H9 (cell line): Measurements from ENCODE around the gene OPHN1. TPM values are rescaled to one million over a fixed set of nuclear protein-coding genes. Genes with fewer than 3 reads are reported as not detected.

Experiments
- DNase-seq: peaks from one replicate; pipeline ENCODE4 v3.0.0-alpha.2; 2017
- H2AFZ ChIP-seq: one replicate; pipeline ENCODE4 v1.6.1; 2013; ENCODE audit warnings: mild to moderate bottlenecking, low read length, control low read depth, moderate library complexity
- H2AK5ac ChIP-seq: 2 replicates; pipeline ENCODE4 v1.6.1; 2013; ENCODE audit warnings: low read length, control low read depth, mixed read lengths; ENCODE audit not compliant: insufficient read length
- H2BK120ac ChIP-seq: one replicate; pipeline ENCODE4 v1.6.1; 2013; ENCODE audit warnings: low read depth, mild to moderate bottlenecking, low read length, control low read depth, inconsistent platforms; ENCODE audit not compliant: poor library complexity, severe bottlenecking
- H2BK12ac ChIP-seq: 2 replicates; pipeline ENCODE4 v1.6.1; 2013; ENCODE audit warnings: low read length, control low read depth, mixed read lengths, low read depth; ENCODE audit not compliant: insufficient read length
- H2BK15ac ChIP-seq: 2 replicates; pipeline ENCODE4 v1.6.1; 2013; ENCODE audit warnings: low read depth, low read length, control low read depth
- H2BK20ac ChIP-seq: one replicate; pipeline ENCODE4 v1.6.1; 2013; ENCODE audit warnings: low read depth, mild to moderate bottlenecking, low read length, control low read depth, inconsistent platforms; ENCODE audit not compliant: poor library complexity, severe bottlenecking
- H2BK5ac ChIP-seq: 2 replicates; pipeline ENCODE4 v1.6.1; 2013; ENCODE audit warnings: low read length, control low read depth, mixed read lengths; ENCODE audit not compliant: insufficient read length
- H3K14ac ChIP-seq: 2 replicates; pipeline ENCODE4 v1.6.1; 2013; ENCODE audit warnings: low read length, control low read depth; ENCODE audit not compliant: insufficient read depth
- H3K18ac ChIP-seq: 2 replicates; pipeline ENCODE4 v1.6.1; 2013; ENCODE audit warnings: low read depth, mild to moderate bottlenecking, mixed read lengths, low read length, control low read depth; ENCODE audit not compliant: insufficient read length
- H3K23ac ChIP-seq: 2 replicates; pipeline ENCODE4 v1.6.1; 2013; ENCODE audit warnings: low read length, control low read depth, mixed read lengths, low read depth; ENCODE audit not compliant: insufficient read length
- H3K23me2 ChIP-seq: 2 replicates; pipeline ENCODE4 v1.6.1; 2013; ENCODE audit warnings: low read depth, mild to moderate bottlenecking, mixed read lengths, low read length, control low read depth; ENCODE audit not compliant: insufficient read length, poor library complexity, severe bottlenecking
- H3K27ac ChIP-seq: 2 replicates; pipeline ENCODE4 v1.5.1; 2013; ENCODE audit warnings: low read length, control low read depth, mixed read lengths, low read depth; ENCODE audit not compliant: insufficient read length
- H3K27me3 ChIP-seq: 2 replicates; pipeline ENCODE4 v1.6.1; 2013; ENCODE audit warnings: low read length, control low read depth, inconsistent platforms; ENCODE audit not compliant: insufficient read depth
- H3K4ac ChIP-seq: 2 replicates; pipeline ENCODE4 v1.6.1; 2013; ENCODE audit warnings: low read depth, mild to moderate bottlenecking, control low read depth, inconsistent platforms, low read length, moderate library complexity
- H3K4me1 ChIP-seq: 2 replicates; pipeline ENCODE4 v1.6.1; 2013; ENCODE audit warnings: low read length, control low read depth, inconsistent platforms; ENCODE audit not compliant: insufficient read depth
- H3K4me2 ChIP-seq: 2 replicates; pipeline ENCODE4 v1.6.1; 2013; ENCODE audit warnings: low read length, control low read depth, mixed read lengths; ENCODE audit not compliant: insufficient read length, insufficient read depth
- H3K56ac ChIP-seq: 2 replicates; pipeline ENCODE4 v1.6.1; 2013; ENCODE audit warnings: low read depth, mild to moderate bottlenecking, mixed read lengths, low read length, control low read depth; ENCODE audit not compliant: insufficient read length
- H3K79me1 ChIP-seq: 2 replicates; pipeline ENCODE4 v1.6.1; 2013; ENCODE audit warnings: low read depth, mild to moderate bottlenecking, moderate library complexity, low read length, control low read depth, inconsistent platforms; ENCODE audit not compliant: insufficient read depth, poor library complexity, severe bottlenecking
- H3K79me2 ChIP-seq: 2 replicates; pipeline ENCODE4 v1.6.1; 2013; ENCODE audit warnings: low read length, control low read depth, inconsistent platforms; ENCODE audit not compliant: insufficient read depth
- H3K9ac ChIP-seq: 2 replicates; pipeline ENCODE4 v1.6.1; 2013; ENCODE audit warnings: low read length, control low read depth, mixed read lengths; ENCODE audit not compliant: insufficient read length; ENCODE audit errors: extremely low read depth
- H3K9me3 ChIP-seq: one replicate; pipeline ENCODE4 v1.6.1; 2013; ENCODE audit warnings: low read depth, low read length, inconsistent platforms; ENCODE audit not compliant: control insufficient read depth
- H3T11ph ChIP-seq: one replicate; pipeline ENCODE4 v1.6.1; 2013; ENCODE audit warnings: mild to moderate bottlenecking, low read length, control low read depth, inconsistent platforms
- H4K20me1 ChIP-seq: one replicate; pipeline ENCODE4 v1.6.1; 2013; ENCODE audit not compliant: control insufficient read depth, insufficient read length, insufficient read depth
- H4K5ac ChIP-seq: 2 replicates; pipeline ENCODE4 v1.6.1; 2013; ENCODE audit warnings: low read depth, mild to moderate bottlenecking, mixed read lengths, low read length, control low read depth; ENCODE audit not compliant: insufficient read length
- H4K8ac ChIP-seq: replicated peaks from 2 replicates; pipeline ENCODE4 v1.6.1; 2013; ENCODE audit warnings: low read length, control low read depth, mixed read lengths, low read depth; ENCODE audit not compliant: insufficient read length
- H4K91ac ChIP-seq: 2 replicates; pipeline ENCODE4 v1.6.1; 2013; ENCODE audit warnings: low read depth, mild to moderate bottlenecking, moderate library complexity, mixed read lengths, low read length, control low read depth; ENCODE audit not compliant: insufficient read length
- H3K27ac Mint-ChIP-seq, 3 experiments: 2 replicates in 2 of 3; 3 replicates in 1 of 3; pipeline ENCODE4 v1.8.0; 2020 to 2021; ENCODE audit warnings: mixed read lengths in 3 of 3, mild to moderate bottlenecking in 1 of 3, moderate library complexity in 1 of 3
- H3K27me3 Mint-ChIP-seq: 2 replicates; pipeline ENCODE4 v1.8.0; 2021; ENCODE audit warnings: low read depth, mild to moderate bottlenecking, moderate library complexity, mixed read lengths
- H3K36me3 Mint-ChIP-seq, 3 experiments: 2 replicates in 2 of 3; 3 replicates in 1 of 3; pipeline ENCODE4 v1.8.0; 2020 to 2021; ENCODE audit warnings: low read depth in 3 of 3, mixed read lengths in 3 of 3; ENCODE audit not compliant: insufficient read depth in 1 of 3
- H3K4me1 Mint-ChIP-seq, 2 experiments: 2 replicates each; pipeline ENCODE4 v1.8.0; 2020; ENCODE audit warnings: mixed read lengths in 2 of 2
- H3K4me3 Mint-ChIP-seq, 2 experiments: 2 replicates in 1 of 2; 3 replicates in 1 of 2; pipeline ENCODE4 v1.8.0; 2020 to 2021; ENCODE audit warnings: mild to moderate bottlenecking in 2 of 2, mixed read lengths in 2 of 2, moderate library complexity in 1 of 2
- H3K9me3 Mint-ChIP-seq, 2 experiments: 2 replicates in 1 of 2; 3 replicates in 1 of 2; pipeline ENCODE4 v1.8.0; 2020; ENCODE audit warnings: mild to moderate bottlenecking in 2 of 2, mixed read lengths in 2 of 2, moderate library complexity in 1 of 2
- WGBS: extraction: QIAGEN DNeasy Blood & Tissue Kit; methylation state at CpG from one replicate; pipeline ENCODE4 v1.1.7; 2013; ENCODE audit warnings: missing lambda C conversion rate, low lambda C conversion rate, mixed read lengths; ENCODE audit not compliant: insufficient read length; ENCODE audit errors: extremely low coverage; 5-methylcytosine and 5-hydroxymethylcytosine counted together
- total RNA-seq: library from RNA; stranded (reverse); gene quantifications from 2 replicates; pipeline ENCODE4 v1.2.1, GENCODE V29; 2021
- TF ChIP-seq, protein P1 (sequence below): fragments of 200-600 bp; sonication (generic); conservative IDR thresholded peaks from 3 replicates; pipeline ENCODE4 v1.8.0; 2021; ENCODE audit warnings: antibody characterized with exemption, mild to moderate bottlenecking

Gene OPHN1
- total RNA-seq, 1 experiment from 2014 or later: 1.5 TPM

DNA sequence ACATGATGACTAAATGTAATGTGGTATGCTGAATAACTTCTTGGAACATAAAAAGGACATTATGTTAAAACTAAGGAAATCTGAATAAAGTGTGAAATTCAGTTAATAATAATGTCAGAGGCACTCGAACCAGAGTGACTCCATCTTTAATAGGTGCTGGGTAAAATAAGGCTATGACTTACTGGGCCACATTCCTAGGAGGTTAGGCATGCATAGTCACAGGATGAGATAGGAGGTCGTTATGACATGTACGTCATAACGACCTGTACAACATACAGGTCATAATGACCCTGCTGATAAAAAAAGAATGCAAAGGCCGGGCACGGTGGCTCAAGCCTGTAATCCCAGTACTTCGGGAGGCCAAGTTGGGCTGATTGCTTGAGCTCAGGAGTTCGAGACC, 28.9 kb upstream of the OPHN1 start:
- Histone ChIP-seq H3K14ac (no peak overlapping the region), H2BK5ac (no peak overlapping the region), H2BK120ac (no peak overlapping the region), H2AFZ (no peak overlapping the region), H4K20me1 (no peaks in the 10 kb centered on the region), H2BK20ac (no peak overlapping the region), H4K5ac (no peak overlapping the region), H3K27ac (no peak overlapping the region), H3K4me2 (no peak overlapping the region), H2AK5ac (no peak overlapping the region), H4K91ac (no peak overlapping the region), H3K18ac (no peak overlapping the region), H3K27me3 (no peaks in the 10 kb centered on the region), H2BK15ac (no peak overlapping the region), H3K4ac (no peak overlapping the region), H3K23ac (no peak overlapping the region), H3K79me1 (no peaks in the 10 kb centered on the region), H4K8ac (no peak overlapping the region), H3T11ph (no peak overlapping the region), H3K56ac (no peak overlapping the region), H3K23me2 (no peaks in the 10 kb centered on the region), H3K9me3 (peaks cover 10% of the 10 kb centered on the region), H3K9ac (no peak overlapping the region), H3K79me2 (no peaks in the 10 kb centered on the region), H2BK12ac (no peak overlapping the region), H3K4me1 (no peaks in the 10 kb centered on the region)
- Mint-ChIP-seq H3K9me3 (peaks cover 47 to 56% of the 10 kb centered on the region in 2 experiments), H3K36me3 (no peaks in the 10 kb centered on the region; a peak in 1 of 7 replicates), H3K27ac (no peak overlapping the region), H3K4me1 (peaks cover 2 to 4% of the 10 kb centered on the region in 2 experiments; a peak in 2 of 4 replicates), H3K4me3 (no peak overlapping the region; a peak in 1 of 5 replicates), H3K27me3 (no peaks in the 10 kb centered on the region; the same call in 1 of the 2 replicates)
- DNase-seq: no peak
- no CpG with 5 or more reads among the region's 8 CpGs for WGBS
- TF ChIP-seq, protein P1, sequence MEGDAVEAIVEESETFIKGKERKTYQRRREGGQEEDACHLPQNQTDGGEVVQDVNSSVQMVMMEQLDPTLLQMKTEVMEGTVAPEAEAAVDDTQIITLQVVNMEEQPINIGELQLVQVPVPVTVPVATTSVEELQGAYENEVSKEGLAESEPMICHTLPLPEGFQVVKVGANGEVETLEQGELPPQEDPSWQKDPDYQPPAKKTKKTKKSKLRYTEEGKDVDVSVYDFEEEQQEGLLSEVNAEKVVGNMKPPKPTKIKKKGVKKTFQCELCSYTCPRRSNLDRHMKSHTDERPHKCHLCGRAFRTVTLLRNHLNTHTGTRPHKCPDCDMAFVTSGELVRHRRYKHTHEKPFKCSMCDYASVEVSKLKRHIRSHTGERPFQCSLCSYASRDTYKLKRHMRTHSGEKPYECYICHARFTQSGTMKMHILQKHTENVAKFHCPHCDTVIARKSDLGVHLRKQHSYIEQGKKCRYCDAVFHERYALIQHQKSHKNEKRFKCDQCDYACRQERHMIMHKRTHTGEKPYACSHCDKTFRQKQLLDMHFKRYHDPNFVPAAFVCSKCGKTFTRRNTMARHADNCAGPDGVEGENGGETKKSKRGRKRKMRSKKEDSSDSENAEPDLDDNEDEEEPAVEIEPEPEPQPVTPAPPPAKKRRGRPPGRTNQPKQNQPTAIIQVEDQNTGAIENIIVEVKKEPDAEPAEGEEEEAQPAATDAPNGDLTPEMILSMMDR: no peak
